Neuronal stem cell (in vitro differentiated cells): ENCODE results near the gene DUSP10.

ENCODE experiments used
- DNase-seq: peaks from one replicate; pipeline ENCODE4 v3.0.0-alpha.2; 2013; ENCODE audit warnings: low spot score
- H2AFZ ChIP-seq: one replicate; pipeline ENCODE4 v1.6.1; 2013; ENCODE audit warnings: mild to moderate bottlenecking, low read length, inconsistent platforms
- H2AK5ac ChIP-seq: 2 replicates; pipeline ENCODE4 v1.6.1; 2013; ENCODE audit warnings: low read depth, mild to moderate bottlenecking, inconsistent platforms, low read length, moderate library complexity, mixed read lengths
- H2BK120ac ChIP-seq: 2 replicates; pipeline ENCODE4 v1.6.1; 2013; ENCODE audit warnings: low read depth, mild to moderate bottlenecking, inconsistent platforms, low read length, moderate library complexity, mixed read lengths
- H2BK12ac ChIP-seq: one replicate; pipeline ENCODE4 v1.6.1; 2013; ENCODE audit warnings: low read length, inconsistent platforms
- H2BK15ac ChIP-seq: 2 replicates; pipeline ENCODE4 v1.6.1; 2013; ENCODE audit warnings: mild to moderate bottlenecking, low read length, inconsistent platforms, mixed read lengths
- H2BK5ac ChIP-seq: one replicate; pipeline ENCODE4 v1.6.1; 2013; ENCODE audit warnings: inconsistent platforms, mild to moderate bottlenecking, low read length, moderate library complexity
- H3K14ac ChIP-seq: one replicate; pipeline ENCODE4 v1.6.1; 2013; ENCODE audit warnings: low read length, inconsistent platforms
- H3K18ac ChIP-seq: 2 replicates; pipeline ENCODE4 v1.6.1; 2013; ENCODE audit warnings: low read length, inconsistent platforms
- H3K23ac ChIP-seq: 2 replicates; pipeline ENCODE4 v1.6.1; 2013; ENCODE audit warnings: low read depth, mild to moderate bottlenecking, mixed read lengths, low read length, inconsistent platforms; ENCODE audit not compliant: poor library complexity
- H3K27ac ChIP-seq: replicated peaks from 3 replicates; pipeline ENCODE4 v1.5.1; 2013; ENCODE audit warnings: low read length, inconsistent platforms
- H3K27me3 ChIP-seq, 3 experiments: 2 replicates each; pipeline ENCODE4 v1.6.1; 2013; ENCODE audit warnings: low read length in 3 of 3, mild to moderate bottlenecking in 2 of 3, inconsistent platforms in 1 of 3, low read depth in 1 of 3, mixed read lengths in 1 of 3, moderate library complexity in 1 of 3; ENCODE audit not compliant: control insufficient read depth in 3 of 3, insufficient read depth in 3 of 3
- H3K36me3 ChIP-seq, 2 donors: replicated peaks in 1 of 2; 2 replicates each; pipeline ENCODE4 v1.6.1; 2013; ENCODE audit warnings: low read length in 2 of 2; ENCODE audit not compliant: control insufficient read depth in 2 of 2, insufficient read depth in 2 of 2
- H3K4ac ChIP-seq: 2 replicates; pipeline ENCODE4 v1.6.1; 2013; ENCODE audit warnings: inconsistent platforms, mild to moderate bottlenecking, low read length, moderate library complexity
- H3K4me1 ChIP-seq, 2 donors: 1 replicate in 1 of 2; 2 replicates in 1 of 2; pipeline ENCODE4 v1.6.1; 2013; ENCODE audit warnings: low read length in 2 of 2, low read depth in 1 of 2; ENCODE audit not compliant: control insufficient read depth in 2 of 2, insufficient read depth in 1 of 2
- H3K4me2 ChIP-seq: one replicate; pipeline ENCODE4 v1.6.1; 2013; ENCODE audit warnings: mild to moderate bottlenecking, low read length, inconsistent platforms; ENCODE audit not compliant: insufficient read depth, poor library complexity, severe bottlenecking
- H3K4me3 ChIP-seq, 2 donors: 2 replicates each; pipeline ENCODE4 v1.5.1; 2013; ENCODE audit warnings: low read length in 2 of 2, mild to moderate bottlenecking in 2 of 2, inconsistent platforms in 1 of 2, moderate library complexity in 1 of 2
- H3K79me1 ChIP-seq: one replicate; pipeline ENCODE4 v1.6.1; 2013; ENCODE audit warnings: low read depth, mild to moderate bottlenecking, inconsistent platforms, low read length, moderate library complexity
- H3K9ac ChIP-seq: one replicate; pipeline ENCODE4 v1.6.1; 2013; ENCODE audit warnings: mild to moderate bottlenecking, low read depth, low read length, inconsistent platforms; ENCODE audit not compliant: poor library complexity
- H3K9me3 ChIP-seq, 2 donors: replicated peaks in 1 of 2; 2 replicates each; pipeline versions ENCODE3 to v1.6.1; 2013; ENCODE audit warnings: low read length in 2 of 2, mild to moderate bottlenecking in 2 of 2, inconsistent platforms in 1 of 2, low read depth in 1 of 2, mixed read lengths in 1 of 2, moderate library complexity in 1 of 2; ENCODE audit not compliant: control insufficient read depth in 2 of 2, insufficient read depth in 1 of 2
- H4K8ac ChIP-seq: one replicate; pipeline ENCODE4 v1.6.1; 2013; ENCODE audit warnings: low read depth, mild to moderate bottlenecking, inconsistent platforms, low read length, moderate library complexity
- H4K91ac ChIP-seq: one replicate; pipeline ENCODE4 v1.6.1; 2013; ENCODE audit warnings: low read length, low read depth, mild to moderate bottlenecking, inconsistent platforms; ENCODE audit not compliant: poor library complexity
- WGBS, 2 donors: extraction: QIAGEN DNeasy Blood & Tissue Kit; methylation state at CpG; one replicate each; pipeline ENCODE4 v1.1.7; 2013; ENCODE audit warnings: missing lambda C conversion rate in 2 of 2, mixed read lengths in 1 of 2; ENCODE audit not compliant: insufficient read length in 2 of 2, insufficient replicate concordance in 1 of 2; ENCODE audit errors: extremely low coverage in 2 of 2; 5-methylcytosine and 5-hydroxymethylcytosine counted together

DUSP10 gene

GRCh38 chr1:221725735-221726672, 15.9 kb downstream of the DUSP10 start:
- DNase-seq = no peak
- Histone ChIP-seq H2BK5ac (no peak overlapping the region), H3K14ac (no peak overlapping the region), H2BK15ac (no peak overlapping the region), H4K8ac (no peak overlapping the region), H2AFZ (no peak overlapping the region), H3K4me3 (no peak overlapping the region), H3K9ac (no peak overlapping the region), H3K4ac (no peak overlapping the region), H3K27me3 (no peaks in the 10 kb centered on the region), H2BK120ac (no peak overlapping the region), H3K4me2 (no peak overlapping the region), H3K4me1 (no peaks in the 10 kb centered on the region), H3K36me3 (no peaks in the 10 kb centered on the region), H3K23ac (no peak overlapping the region), H4K91ac (no peak overlapping the region), H3K9me3 (peaks cover 0 to 1% of the 10 kb centered on the region in 2 donors), H3K18ac (no peak overlapping the region), H3K27ac (no peak overlapping the region), H2BK12ac (no peak overlapping the region), H3K79me1 (no peaks in the 10 kb centered on the region), H2AK5ac (no peak overlapping the region)
- WGBS, 2 donors = no CpG with 5 or more reads among the region's 3 CpGs

GRCh38 chr1:221724931-221725605, 16.8 kb downstream of the DUSP10 start:
- no peaks in the 10 kb centered on the region for H3K36me3 ChIP-seq
- H3K79me1 ChIP-seq = no peaks in the 10 kb centered on the region
- H3K4me3 ChIP-seq = no peak overlapping the region
- no peak overlapping the region for H2AFZ ChIP-seq
- no peak overlapping the region for H3K4me2 ChIP-seq
- peaks cover 0 to 1% of the 10 kb centered on the region in 2 donors for H3K9me3 ChIP-seq
- H3K9ac ChIP-seq = no peak overlapping the region
- no peak overlapping the region for H4K8ac ChIP-seq
- no peak overlapping the region for H3K18ac ChIP-seq
- no peak overlapping the region for H3K4ac ChIP-seq
- no peak overlapping the region for H3K27ac ChIP-seq
- no peak overlapping the region for H2AK5ac ChIP-seq
- H2BK15ac ChIP-seq = no peak overlapping the region
- no peak overlapping the region for H3K14ac ChIP-seq
- no peak overlapping the region for H2BK12ac ChIP-seq
- H2BK5ac ChIP-seq = no peak overlapping the region
- no peak overlapping the region for H4K91ac ChIP-seq
- H3K23ac ChIP-seq = no peak overlapping the region
- no peaks in the 10 kb centered on the region for H3K4me1 ChIP-seq
- no peak for DNase-seq
- no CpG with 5 or more reads among the region's 4 CpGs for WGBS, 2 donors
- no peak overlapping the region for H2BK120ac ChIP-seq
- H3K27me3 ChIP-seq = no peaks in the 10 kb centered on the region

- no peak overlapping the region for H2BK120ac ChIP-seq
- H2AK5ac ChIP-seq = no peak overlapping the region
- no peaks in the 10 kb centered on the region for H3K36me3 ChIP-seq
- no peaks in the 10 kb centered on the region for H3K4me1 ChIP-seq
- no peak overlapping the region for H3K23ac ChIP-seq
- H3K27ac ChIP-seq = no peak overlapping the region
- H3K27me3 ChIP-seq = no peaks in the 10 kb centered on the region
- no peak overlapping the region for H2AFZ ChIP-seq
- no peak overlapping the region for H3K4me2 ChIP-seq
- no peak overlapping the region for H3K18ac ChIP-seq
- no peak overlapping the region for H2BK15ac ChIP-seq
- no peak overlapping the region for H4K8ac ChIP-seq
- no CpG with 5 or more reads among the region's 3 CpGs for whole genome bisulfite sequencing, 2 donors
- H2BK12ac ChIP-seq = no peak overlapping the region
- no peak overlapping the region for H3K14ac ChIP-seq
- H3K9me3 ChIP-seq = peaks cover 0 to 1% of the 10 kb centered on the region in 2 donors
- DNase-seq = no peak
- no peak overlapping the region for H3K4me3 ChIP-seq
- H3K4ac ChIP-seq = no peak overlapping the region
- H4K91ac ChIP-seq = no peak overlapping the region
- no peak overlapping the region for H3K9ac ChIP-seq
- no peaks in the 10 kb centered on the region for H3K79me1 ChIP-seq
- no peak overlapping the region for H2BK5ac ChIP-seq
Measured at GRCh38 chr1:221723848-221724236, 18.0 kb downstream of the DUSP10 start.
